Choroid plexus epithelial cell (primary cell): ENCODE results near the gene ASIC5.

ENCODE experiments used
- DNase-seq: peaks from one replicate; pipeline ENCODE4 v3.0.0-alpha.2; 2010; ENCODE audit warnings: low read depth
- H3K4me3 ChIP-seq: 2 replicates; pipeline ENCODE4 v1.5.1; 2011; ENCODE audit warnings: low read depth, mild to moderate bottlenecking, control low read depth, low read length, moderate library complexity
- TF ChIP-seq, protein P1 (sequence below): conservative IDR thresholded peaks from 2 replicates; pipeline ENCODE4 v1.5.1; 2011; ENCODE audit warnings: low read depth, mild to moderate bottlenecking, control low read depth, inconsistent platforms, low read length, moderate library complexity

Gene ASIC5

DNA sequence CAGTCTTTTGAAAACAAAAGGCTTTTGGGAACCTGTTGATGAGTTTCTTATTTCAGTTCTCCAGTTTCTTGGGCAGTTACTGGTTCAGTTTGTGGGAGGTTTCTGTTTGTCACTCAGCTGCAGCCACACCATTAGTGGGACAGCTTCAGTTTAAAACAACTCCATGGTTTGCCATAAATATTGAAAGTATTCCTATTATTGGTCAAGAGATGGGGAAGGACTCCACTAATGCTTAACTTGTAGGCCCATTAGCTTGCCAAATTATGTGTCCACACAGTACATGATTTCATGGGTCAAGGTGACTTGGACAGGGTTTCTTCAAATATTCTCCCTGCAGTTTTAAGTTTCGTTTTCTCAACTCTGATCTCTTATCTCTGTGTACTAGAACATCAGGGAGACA, 15.5 kb upstream of the ASIC5 start:
- H3K4me3 ChIP-seq, result no peak overlapping the region
- TF ChIP-seq, protein P1, sequence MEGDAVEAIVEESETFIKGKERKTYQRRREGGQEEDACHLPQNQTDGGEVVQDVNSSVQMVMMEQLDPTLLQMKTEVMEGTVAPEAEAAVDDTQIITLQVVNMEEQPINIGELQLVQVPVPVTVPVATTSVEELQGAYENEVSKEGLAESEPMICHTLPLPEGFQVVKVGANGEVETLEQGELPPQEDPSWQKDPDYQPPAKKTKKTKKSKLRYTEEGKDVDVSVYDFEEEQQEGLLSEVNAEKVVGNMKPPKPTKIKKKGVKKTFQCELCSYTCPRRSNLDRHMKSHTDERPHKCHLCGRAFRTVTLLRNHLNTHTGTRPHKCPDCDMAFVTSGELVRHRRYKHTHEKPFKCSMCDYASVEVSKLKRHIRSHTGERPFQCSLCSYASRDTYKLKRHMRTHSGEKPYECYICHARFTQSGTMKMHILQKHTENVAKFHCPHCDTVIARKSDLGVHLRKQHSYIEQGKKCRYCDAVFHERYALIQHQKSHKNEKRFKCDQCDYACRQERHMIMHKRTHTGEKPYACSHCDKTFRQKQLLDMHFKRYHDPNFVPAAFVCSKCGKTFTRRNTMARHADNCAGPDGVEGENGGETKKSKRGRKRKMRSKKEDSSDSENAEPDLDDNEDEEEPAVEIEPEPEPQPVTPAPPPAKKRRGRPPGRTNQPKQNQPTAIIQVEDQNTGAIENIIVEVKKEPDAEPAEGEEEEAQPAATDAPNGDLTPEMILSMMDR, result no peak
- DNase-seq, result no peak

DNA sequence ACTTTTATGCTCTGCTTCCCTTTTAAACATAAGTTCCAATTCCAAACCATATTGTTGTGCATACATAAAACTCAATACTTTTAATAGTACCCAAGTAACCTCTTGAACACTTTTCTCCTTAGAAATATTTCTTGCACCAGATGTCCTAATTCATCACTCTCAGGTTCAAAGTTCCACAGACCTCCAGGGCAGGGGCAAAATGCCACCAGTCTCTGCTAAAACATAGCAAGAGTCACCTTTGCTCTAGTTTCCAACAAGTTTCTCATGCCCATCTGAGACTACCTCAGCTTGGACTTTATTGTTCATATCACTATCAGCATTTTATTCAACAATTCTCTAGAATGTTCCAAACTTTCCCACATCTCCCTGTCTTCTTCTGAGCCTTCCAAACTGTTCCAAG, 13.7 kb upstream of the ASIC5 start:
- no peak overlapping the region for H3K4me3 ChIP-seq
- TF ChIP-seq, protein P1, result no peak
- DNase-seq, result no peak

DNA sequence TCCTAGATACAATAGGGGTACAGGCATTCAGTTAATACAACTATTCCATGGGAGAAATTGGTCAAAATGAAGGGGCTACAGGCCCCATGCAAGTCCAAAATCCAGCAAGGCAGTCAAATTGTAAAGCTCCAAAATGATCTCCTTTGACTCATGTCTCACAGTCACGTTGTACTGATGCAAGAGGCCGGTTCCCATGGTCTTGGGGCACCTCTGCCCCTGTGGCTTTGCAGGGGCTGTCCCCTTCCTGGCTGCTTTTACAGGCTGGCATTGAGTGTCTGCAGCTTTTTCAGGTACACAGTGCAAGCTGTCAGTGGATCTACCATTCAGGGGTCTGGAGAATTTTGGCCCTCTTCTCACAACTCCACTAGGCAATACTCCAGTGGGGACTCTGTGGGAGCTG, 12.5 kb upstream of the ASIC5 start:
- TF ChIP-seq, protein P1, result no peak
- DNase-seq, result no peak

DNA sequence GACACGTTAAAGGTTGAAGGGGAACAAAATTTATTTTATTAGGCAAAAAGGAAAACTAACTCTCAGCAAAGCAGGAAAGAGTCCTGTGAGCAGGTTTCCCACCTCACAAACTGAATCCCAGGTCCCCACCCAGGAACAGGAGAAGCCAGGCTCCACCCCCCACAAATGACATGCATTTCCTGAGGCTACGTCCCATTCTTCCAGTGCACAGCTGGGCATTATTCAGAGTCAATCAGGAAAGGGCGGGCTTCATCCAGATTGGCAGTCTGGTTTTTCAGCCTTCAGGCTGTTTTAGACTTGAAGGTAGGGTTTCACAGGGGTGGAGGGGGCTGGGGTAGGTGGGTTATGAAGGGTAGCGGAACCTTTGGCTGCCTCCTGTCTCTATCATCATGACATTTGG, 11.9 kb upstream of the ASIC5 start:
- H3K4me3 ChIP-seq, result no peak overlapping the region
- TF ChIP-seq, protein P1, result no peak
- no peak for DNase-seq

More for the DNA sequence above, 12.5 kb upstream of the ASIC5 start:
- H3K4me3 ChIP-seq, result no peak overlapping the region

GRCh38 chr4:155875878-155876277, 9.8 kb upstream of the ASIC5 start:
- no peak for DNase-seq
- TF ChIP-seq, protein P1, result no peak
- no peak overlapping the region for H3K4me3 ChIP-seq

- H3K4me3 ChIP-seq, result no peak overlapping the region
- TF ChIP-seq, protein P1, result no peak
- DNase-seq, result no peak
These were observed 10.2 kb downstream of the ASIC5 start for GRCh38 chr4:155855897-155856296.

GRCh38 chr4:155854582-155855226, 11.4 kb downstream of the ASIC5 start:
- TF ChIP-seq, protein P1, result no peak
- H3K4me3 ChIP-seq, result no peak overlapping the region
- DNase-seq, result peak; percentile 51
